ENCODE results near the gene DMRTB1.

DMRTB1 gene

DNA sequence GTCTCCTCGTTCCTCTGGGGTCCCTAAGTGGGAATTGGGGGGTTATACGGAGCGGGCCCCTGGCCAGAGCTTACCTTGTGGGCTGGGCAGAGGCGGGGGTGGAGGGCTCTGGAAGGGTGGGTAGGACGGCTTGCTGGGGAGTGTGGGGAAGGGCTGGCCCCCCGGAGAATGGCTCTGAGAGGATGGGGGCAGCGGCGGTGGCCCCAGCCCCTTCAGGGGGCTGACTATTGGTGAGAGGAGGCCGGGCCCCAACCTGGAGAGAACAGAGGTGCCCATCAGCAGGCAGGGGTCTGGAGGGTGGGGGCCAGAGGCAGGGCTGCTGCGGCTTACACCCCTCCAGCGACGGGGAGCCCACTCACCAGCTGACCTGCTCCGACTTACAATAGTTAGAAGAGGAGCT lies 50.6 kb downstream of the DMRTB1 start:
- no peak for DNase-seq (ENCODE audit: low read depth)

DNA sequence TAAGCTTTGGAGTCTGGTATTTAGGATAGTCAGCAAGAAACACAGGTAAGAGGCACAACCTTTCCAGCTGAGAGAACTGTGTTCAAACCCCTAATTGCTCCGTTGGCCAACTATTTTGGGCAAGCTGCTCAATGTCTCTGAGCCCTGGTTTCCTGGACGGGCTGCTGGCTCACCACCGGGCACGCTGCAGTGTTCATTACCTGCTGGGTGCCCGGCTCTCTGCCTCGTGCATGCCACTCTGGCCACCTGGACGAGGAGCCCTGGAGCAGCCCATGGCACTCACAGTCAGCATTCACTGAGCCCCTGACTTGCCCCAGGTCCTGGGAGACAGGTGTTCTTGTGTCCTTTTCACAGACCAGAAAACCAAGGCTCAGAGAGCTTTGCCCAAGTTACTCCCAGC lies 51.0 kb downstream of the DMRTB1 start:
- DNase-seq (ENCODE audit: low read depth), result no peak

DNA sequence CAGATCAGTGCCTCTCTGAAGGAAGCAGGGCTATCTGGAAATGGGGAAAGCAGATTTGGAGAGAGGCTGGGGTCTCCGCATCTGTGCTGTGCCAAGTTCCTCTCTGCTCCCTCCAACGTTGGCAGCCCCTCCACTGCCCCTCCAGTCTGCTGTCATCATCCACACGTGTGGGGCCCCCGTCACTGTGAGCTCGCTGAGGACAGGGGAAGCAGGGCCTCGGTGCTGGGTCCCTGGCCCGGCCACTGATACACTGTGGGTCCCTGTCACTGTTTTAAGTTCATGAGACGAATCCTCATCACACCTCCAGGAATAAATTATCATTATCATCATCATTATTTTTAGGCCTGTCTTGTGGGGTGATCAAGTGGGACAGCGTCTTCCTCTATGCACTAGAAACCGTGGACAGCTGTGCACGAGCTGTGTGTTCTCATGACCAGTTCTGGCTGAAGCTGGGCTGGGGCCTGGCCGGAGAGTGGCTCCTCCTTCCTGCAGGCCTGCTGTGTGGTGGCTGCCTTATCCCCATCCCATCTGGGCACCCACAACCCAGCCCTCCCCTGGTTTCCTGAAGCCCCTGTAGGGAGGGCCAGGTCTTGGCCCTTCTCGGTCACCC lies 52.2 kb downstream of the DMRTB1 start:
- DNase-seq (ENCODE audit: low read depth), result no peak

DNA sequence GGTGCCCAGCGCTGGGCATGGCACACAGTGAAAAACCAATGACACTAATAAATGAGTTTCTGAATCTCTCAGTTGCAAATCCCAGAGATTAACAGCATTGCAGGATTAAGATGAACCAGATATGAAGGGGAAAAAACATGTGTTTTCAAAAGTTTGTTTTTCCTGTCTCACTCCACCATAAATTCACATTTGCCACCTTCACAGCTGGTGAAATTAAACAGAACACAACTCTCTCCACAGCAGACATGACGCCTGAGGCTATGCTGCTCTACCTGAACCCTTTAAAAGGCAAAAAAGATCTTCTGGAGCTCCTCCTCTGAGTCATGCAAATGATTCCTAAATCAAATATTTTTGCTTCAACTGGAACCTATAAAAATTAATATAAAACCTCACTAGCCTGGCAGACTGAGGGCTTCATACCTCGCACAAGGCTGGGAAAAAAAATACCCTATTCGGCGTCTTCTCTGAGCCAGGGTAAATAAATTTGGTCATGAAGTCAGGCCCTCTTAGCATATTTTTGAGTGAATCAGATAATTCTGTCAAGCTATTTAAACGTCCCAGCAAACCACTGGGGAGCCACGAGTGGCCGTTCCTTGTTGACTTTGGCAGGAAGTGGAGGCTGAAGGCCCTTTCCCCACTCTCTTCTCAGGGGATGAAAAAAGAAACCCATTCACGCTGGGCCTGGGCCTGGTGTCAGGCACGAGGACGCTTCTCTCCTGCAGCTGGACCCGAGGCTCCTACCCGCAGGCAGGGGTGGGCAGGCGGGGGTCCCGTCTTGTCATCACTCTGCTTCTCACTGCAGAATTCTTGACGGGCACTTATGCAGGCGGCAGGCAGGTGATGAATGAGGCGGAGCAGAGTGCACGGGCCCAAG lies 53.0 kb downstream of the DMRTB1 start:
- no peak for DNase-seq (ENCODE audit: low read depth)

DNA sequence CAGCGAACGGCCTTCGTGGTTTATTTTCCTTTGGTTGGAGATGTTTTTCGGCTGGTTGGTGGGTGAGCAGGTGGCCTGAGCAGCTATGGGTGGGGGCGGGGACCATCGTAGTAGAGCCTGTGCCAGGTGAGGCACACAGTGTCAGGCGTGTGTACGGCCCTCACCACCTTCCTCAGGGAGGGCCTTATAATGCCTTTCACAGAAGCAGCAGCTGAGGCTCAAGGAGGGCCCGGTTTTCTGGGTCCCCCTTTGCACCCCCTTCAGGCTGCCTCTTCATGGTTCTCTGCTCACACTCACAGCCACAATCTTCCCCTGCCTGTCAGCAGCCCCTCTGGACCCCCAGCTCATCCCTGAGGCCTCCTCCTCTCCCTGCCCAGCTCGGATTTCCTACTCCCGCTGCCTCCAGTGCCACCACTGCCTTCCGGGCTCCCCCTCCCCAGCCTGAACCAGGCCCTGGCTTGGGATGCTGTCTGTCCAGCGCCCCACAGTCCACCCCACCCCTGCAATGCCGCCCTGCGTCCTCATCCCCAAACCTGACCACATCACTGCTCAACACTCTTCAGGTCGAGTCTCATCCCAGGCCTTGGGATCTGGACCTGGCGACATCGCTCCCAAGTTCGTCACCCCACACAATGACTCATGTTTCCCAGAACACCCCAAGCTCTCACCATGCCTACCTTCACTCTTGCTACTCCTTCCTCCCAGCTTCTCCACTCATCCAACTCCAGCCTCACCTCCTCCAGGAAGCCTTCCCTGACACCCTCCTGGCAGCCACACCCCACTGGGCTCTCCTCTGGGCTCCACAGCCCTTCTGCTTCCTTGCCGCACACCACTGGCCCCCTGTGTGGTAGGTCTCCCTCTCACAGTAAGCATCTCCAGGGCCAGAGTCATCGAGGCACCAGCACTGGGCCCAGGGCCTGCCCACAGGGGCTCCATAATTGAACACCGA lies 53.9 kb downstream of the DMRTB1 start:
- no peak for DNase-seq (ENCODE audit: low read depth)

DNA sequence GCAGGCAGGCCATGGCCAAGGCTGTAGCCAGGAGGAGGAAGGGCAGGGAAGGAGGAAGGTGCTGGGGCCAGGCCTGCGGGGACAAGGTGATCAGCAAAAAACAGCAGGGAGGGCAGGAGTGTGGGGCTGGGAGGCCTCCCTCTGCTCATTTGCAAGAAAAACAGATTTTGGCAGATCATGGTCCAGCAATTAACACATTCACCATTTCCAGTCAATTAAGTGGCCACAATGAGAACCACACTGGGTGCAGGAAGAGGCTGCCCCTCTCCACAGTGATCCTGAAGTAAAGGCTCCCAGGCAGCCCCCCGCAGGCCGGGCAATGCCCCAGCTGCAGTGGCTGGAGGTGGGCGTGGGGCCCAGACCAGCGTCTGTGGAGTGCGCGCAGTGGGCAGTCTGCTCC lies 54.6 kb downstream of the DMRTB1 start:
- no peak for DNase-seq (ENCODE audit: low read depth)

DNA sequence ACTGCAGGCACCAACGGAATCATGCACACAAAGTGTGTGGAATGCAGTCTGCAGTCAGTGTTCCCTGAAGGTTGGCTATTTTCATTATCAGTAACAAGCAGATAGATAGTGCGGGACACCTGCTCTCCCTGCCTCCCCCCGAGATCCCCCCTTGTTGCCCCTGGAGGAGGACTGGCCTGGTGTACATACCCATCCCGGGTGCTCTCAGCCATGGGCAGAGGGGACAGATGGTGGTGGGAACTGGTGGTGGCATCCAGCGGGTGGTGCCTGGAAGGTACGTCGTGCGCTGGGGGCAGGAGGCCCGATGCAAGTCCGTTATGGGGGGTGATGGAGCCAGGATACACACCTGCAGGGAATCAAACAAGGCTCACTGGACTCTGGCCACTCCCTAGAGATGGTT lies 55.2 kb downstream of the DMRTB1 start:
- no peak for DNase-seq (ENCODE audit: low read depth)

DNA sequence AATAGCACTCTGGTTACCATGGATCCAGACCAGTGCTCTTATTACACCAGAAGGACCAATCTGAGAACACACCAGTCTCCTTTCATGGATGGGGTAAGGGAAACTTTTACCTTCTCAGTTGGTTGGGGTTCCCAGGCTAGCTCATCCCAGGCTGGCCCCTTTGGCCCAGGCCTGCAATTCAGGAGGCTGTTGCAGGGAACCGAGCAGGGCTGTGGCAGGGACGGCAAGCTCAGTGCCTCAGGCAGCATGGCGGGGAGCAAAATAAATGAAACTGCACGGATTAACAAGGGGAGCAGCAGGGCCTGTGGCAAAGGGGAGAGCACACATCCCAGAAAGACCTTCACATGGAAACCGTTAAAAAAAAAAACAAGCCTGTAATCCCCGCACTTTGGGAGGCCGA lies 57.0 kb downstream of the DMRTB1 start:
- DNase-seq (ENCODE audit: low read depth), result no peak
